Measurements from ENCODE around the gene EPB41L1.
A peak's percentile ranks its signal among the peaks of the same experiment; 100 is the strongest.

Gene EPB41L1

DNA sequence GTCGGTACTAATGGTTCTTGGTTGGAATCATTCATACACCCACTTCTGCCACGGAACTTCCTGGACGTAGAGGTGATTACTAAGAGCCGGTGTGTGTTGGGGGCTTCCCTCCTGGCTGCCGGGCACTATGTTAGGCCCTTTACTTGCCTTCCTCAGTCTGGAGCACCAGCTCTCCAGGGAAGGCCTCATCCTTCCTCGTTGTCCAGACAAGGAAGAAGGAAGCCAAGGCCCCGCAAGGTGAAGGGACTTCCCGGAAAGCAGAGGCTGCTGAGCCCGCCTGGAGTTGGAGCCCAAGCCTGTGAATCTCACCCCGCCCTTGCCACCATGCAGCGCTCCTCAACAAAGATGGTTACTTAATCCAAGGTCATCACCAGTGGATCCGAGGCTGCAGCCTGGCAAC lies 107.9 kb downstream of the EPB41L1 start:
- DNase-seq (ENCODE audit: low read depth), result no peak

DNA sequence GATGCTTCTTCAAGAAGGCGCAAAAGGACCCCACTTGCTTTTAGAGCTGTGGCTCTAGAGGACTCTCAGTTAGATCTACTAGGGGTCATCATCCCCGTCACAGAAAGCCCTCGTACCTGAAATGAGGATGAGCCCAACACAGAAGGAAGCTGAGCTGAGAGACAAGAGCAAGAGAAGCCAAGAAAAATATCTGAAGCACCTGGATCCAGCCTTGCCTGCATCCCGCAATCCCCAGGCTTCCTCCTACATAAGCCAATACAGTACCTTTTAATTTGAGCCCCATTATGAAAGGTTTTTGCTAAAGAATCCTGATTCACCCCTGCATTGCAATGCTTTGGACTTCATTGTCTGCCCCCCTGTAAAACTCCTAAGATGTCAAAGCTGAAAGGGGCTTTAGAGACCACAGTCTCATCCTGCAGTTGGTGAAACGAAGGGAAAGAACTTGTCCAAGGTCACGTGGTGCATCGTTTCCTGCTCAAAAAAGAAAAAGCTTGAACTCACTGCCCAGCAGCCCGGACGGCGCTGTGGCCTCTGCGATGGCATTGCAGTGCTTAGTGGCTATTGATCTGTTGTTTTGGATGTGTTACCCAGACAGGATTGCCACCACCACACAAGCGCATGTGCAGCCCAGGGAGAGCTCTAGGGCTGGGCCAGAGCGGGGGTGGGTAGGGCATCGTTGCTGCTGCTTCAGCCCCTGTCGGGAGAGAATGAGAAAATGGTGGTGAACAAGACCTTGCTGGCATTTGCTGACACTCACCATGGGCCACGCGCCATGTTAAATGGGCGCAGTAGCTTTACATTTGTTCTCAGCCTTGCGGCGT lies 110.1 kb downstream of the EPB41L1 start:
- DNase-seq (ENCODE audit: low read depth), result no peak

DNA sequence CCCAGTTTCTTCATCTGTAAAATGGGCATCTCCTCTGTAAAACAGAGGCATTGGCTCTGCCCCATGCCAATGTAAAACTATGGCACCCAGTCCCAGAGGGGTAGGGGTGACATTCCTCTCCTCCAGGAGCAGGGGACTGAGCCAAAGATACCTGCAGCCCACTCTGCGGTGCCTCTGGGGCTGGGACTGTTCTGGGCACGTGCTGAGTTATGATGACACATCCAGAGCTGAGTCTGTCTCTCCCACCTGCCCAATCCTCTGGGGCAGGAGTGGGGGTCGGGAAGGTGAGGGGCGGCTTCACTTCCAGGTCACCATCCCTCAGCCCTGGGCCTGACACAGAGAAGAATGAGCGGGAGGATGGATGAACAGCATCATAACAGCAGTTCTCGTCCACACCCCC lies 111.6 kb downstream of the EPB41L1 start:
- DNase-seq (ENCODE audit: low read depth), result no peak

DNA sequence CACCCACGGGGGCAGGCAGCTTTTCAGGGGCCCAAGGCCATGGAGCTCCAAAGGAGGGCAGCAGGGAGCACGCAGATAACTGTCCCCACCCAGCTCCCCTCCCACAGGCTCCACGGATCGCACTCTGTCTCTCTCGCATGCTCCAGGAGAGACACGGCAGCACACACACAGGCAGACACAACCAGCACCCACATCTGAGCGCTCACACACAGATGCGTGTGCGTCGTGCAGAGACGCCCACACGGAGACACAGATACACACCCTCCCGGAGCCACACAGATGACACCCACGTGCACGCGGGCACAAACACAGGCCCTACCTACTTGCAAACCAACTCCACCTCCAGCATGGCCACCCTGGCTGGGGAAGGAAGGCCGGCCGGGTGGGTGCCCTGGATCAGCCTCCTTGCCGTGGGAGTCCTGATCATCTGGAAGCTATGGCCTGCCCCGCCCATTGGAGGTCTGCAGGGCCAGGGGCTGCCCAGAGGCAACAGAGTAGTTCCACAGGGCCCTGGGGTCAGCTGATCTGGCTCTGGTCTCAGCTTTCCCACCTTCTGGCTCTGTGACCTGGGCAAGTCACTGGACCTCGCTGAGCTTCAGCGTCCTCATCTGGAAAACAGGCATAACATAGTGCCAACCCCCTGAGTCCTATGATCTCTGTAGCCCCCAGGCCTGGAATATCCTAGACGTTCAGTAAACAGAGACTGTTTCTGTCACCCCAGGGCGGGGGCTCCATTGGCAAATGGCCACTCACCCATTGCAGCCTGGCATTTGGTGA lies 113.3 kb downstream of the EPB41L1 start:
- DNase-seq (ENCODE audit: low read depth), result no peak

DNA sequence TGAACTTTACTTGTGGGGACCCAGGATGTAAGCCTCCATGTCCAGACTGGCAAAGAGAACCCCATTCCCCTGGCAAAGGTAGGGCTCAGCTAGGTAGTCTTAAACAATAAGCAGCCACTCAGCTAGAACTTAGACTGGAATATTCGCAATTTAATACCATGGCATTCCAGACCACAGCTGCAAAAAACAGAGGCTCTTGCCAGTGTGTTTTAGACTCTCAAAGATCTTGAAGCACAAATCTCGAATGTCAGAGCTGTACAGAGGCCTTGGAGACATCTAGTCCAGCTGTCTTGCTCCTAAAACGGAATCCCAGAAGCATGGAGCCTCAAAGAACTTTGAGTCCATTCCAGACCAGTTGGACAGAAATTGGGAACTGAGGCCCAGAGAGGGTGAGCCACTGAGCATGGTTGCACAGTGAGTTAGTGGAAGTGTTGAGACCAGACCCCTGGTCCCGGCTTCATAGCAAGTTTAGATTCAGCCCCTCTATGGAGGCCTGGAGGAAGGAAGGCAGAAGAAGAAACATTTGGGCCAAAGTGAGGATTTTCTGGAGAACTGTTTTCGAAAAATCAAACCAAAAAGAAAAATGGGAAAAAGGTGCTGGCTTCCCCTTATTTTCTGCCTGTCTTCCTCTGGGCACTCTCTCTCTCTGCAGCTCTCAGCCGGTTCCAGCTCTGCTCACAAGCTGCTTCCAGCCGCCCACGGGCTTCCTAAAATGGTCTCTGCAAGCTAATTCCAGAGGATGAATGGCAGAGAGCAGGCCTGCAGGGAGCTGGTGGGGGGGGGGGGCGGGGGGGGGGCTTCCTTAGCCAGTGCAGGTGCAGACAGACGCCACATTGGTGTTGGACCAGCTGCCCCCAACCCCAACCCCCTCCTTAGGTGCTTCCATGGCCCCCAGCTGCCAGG lies 114.2 kb downstream of the EPB41L1 start:
- no peak for DNase-seq (ENCODE audit: low read depth)

DNA sequence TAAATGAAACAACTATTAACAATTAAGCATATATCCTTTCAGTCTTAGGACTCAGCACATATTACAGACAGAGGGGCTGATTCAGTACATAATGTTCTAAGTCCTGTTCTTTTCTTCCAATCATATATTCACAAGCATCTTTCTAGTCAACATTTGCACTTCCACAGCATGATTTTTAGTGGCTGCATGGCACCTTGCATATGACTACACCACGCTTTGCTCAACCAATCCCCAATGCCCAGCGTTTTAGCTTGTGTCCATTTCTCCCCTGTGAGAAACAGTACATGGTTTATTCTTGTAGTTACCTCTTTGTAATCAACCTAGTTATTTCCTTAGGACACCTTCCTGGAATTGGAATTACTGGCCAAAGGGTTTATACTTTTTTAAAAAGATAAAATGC lies 115.0 kb downstream of the EPB41L1 start:
- DNase-seq (ENCODE audit: low read depth), result no peak

DNA sequence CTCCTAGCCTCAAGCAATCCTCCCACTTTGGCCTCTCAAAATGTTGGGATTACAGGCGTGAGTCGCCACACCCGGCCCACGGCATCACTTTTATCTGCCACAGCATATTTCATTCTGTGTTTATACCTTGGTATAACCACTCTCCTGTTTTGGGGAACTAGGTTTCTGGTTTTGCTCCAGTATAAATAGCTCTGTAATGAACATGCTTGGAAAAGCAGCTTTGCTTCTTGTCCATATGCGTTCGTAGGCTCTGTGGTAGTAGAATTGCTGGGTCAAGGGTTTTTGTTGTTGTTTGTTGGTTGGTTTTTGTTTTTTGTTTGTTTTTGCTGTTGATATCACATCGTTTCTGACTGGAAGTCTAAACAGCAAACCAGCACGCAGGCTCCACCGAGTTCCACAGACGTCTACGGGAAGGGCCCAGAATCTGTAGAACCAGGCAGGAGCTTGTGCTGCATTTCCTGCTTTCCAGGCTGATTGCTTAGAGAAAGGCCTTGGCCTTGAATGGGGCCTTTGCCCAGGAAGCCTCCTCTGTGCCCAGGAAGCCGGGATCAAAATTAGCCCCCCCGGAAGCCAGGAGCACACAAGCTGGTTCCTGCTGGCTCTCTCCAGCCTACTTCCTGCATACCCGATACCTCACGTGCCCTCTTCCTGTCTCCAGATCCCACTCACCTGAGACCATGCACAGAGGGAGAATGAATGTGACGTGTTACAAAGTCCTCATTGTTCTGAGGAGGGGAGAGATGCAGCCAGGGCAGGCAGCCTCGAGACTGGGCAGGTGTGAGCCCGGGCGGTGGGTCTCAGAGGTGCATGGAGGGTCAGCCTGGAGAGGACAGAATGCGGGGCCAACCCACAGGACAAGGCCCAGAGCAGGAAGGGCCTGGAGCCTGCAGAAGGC lies 116.5 kb downstream of the EPB41L1 start:
- no peak for DNase-seq (ENCODE audit: low read depth)

DNA sequence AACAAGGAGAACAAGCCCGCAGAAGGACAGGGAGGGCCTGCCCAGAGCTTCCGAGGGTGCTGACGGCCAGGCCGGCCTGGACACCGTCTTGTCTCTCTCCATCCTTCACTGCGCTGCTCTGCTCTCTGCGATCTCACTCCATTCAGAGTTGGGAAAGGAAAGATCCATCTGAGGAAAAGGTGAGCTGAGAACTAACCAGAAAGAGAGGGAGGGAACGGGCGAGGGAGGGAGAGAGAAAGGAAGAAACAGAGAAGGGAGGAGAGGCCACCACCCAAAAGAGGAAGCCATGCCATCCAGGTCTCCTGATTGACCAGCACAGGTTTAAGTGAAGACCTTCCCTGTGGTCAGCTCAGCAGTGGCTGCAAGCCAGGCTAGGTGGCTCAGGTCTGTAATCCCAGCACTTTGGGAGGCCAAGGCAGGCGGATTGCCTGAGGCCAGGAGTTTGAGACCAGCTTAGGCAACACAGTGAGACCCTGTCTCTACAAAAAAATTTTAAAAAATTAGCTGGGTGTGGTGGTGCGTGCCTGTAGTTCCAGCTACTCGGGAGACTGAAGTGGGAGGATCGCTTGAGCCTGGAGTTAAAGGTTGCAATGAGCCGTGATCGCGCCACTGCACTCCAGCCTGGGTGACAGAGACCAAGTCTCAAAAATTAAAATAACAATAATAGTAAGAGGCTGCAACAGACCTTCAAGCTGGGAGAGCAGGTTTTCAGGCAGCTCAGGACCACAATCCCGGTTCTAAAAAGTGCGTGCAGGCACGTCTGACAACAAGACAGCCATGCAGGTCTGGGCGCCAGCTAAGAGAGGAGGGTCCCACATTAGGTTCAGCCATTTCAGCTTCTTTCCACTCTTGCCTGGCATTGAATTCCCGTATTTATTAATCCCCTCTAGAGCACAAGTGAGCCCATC lies 117.4 kb downstream of the EPB41L1 start:
- no peak for DNase-seq (ENCODE audit: low read depth)

DNA sequence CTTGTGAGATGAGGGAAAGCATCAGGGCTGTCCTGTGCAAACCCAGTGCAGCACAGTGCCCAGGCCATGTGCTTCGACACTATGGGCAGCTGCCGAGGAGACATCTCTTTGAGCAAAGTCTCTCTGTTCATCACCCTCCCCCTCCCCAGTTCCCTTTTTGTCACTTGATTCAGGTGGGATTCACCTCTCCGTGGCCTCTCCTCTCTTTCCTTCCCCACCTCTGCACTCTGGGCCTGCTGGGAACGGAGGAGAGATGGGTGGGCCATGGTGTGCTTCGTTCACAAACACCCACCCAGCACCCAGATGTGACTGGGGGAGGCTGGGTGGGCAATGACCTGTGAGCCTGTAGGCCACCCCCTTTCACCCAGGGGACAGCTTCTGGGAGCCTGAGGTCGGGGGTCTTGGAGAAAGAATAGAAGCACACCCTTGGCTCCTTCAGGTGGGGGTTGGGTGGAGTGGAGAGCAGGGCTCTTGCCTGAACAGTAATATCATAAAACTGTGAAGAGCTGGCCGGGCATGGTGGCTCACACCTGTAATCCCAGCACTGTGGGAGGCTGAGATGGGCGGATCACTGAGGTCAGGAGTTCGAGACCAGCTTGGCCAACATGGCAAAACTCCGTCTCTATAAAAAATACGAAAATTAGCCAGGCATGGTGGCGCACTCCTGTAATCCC lies 118.1 kb downstream of the EPB41L1 start:
- DNase-seq (ENCODE audit: low read depth), result no peak

DNA sequence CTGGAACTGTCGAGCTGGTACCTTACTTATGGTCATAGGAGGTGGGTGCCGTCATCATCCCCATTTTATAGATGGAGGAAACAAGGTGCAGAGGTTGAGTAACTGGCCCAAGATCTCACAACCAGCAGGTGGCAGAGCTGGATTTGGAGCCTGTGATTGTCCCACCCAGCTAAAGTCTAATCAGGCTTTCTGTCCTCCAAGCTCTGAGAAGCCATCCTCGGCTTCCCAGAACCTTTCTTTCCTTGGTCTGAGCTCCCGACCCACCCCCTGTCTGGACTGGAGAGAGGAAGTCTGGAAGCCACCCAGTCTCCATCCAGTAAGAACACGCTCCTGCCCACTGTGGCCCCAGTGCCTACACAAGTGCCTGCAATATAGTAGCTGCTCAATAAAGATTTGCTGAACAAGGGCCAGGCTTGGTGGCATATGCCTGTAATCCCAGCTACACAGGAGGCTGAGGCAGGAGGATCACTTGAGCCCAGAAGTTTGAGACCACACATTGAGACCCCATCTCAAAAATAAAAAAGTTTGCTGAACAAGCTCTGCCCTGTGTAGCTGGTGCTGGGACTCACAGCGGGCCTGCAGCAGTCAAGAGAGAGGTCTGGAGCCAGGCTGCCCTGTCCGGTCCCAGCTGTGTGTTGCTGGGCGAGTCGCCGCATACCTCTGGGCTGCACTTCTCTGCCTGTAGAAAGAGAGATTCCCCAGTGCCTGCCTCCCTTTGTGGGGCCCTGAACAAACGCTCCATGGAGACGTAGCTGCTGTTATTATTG lies 119.1 kb downstream of the EPB41L1 start:
- peak; percentile 2 for DNase-seq (ENCODE audit: low read depth)

DNA sequence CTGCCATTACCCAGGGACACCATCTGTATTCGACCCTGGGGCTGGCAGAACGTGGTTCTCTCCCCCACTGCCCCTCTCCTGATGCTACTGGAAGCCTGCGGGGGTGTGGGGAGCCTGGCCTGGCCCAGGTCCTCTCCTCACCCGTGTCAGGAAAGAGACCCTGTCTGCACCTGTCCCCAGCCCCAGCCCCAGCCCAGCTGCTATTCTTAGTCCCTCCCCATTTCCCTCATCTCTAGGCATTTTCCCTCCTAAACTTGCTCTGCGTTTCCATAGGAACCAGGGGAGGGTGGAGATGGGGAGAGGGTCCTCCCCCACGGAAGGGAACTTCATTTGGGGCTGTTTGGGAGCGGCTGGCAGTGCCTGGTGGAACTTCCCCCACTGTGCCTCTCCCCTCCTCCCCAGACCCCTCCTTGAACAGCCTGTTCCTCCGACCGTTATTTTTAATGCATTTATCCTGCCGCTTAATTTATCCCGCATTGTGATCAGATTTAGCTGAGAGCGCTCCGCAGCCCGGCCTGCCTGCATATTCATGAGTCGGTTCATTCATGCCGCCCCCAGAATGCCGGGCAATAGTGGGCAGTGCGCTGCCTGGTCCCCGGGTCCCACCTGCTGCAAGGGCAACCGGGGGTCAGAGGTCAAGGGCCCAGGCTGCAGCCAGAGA lies 119.8 kb downstream of the EPB41L1 start:
- no peak for DNase-seq (ENCODE audit: low read depth)

DNA sequence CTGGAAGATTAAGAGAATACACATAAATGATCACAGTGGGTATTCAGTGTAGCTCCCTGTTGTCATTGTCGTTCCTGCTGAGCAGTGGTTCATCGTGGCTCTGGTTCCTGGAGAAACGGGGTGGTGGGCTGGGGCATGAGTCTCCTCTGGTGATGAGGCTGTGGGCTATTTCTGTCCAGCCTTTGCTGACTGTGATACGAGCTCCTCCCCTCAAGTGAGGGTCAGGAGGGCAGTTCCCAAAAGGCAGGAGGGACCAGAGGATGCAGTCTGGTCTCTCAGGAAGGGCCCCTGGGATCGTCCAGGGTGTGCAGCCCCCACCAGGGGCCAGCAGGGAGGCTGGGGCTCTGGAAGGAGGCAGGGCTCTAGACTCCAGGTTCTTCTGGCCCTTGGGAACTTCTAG lies 120.5 kb downstream of the EPB41L1 start:
- no peak for DNase-seq (ENCODE audit: low read depth)

DNA sequence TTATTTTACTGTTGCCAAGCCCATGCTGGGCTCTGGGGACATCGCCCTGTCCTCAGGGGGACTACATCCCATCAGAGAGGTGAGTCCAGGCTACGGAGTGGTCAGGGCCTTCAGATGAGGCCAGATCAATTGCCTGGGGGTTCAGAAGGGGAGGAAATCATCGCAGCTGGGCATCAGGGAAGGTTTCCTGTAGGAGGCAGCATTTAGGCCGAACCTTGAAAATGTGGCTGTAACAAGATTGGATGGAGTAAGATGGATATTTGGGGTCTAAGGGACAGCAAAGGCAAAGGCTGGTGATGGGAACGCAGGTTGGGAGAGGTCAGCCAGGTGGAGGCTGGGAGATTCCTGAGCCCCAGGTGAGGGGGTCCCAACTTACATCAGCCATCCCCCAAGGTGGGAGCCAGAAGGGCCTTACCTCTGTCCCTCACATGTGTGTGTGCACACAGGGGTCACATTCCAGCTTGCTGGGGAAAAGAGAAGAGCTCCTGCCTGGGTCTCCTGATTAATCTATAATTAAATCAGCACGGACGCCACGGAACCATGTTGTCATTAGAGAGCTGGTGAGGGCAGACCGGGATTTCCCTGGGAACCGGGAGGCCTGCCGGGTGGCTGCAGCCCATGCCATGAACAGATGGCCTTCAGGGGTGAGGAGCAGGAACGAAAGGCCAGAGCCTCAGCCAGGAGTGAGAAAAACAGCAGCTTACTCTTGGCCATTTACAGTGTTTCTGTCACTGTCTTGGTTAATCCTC lies 121.1 kb downstream of the EPB41L1 start:
- DNase-seq (ENCODE audit: low read depth), result no peak

DNA sequence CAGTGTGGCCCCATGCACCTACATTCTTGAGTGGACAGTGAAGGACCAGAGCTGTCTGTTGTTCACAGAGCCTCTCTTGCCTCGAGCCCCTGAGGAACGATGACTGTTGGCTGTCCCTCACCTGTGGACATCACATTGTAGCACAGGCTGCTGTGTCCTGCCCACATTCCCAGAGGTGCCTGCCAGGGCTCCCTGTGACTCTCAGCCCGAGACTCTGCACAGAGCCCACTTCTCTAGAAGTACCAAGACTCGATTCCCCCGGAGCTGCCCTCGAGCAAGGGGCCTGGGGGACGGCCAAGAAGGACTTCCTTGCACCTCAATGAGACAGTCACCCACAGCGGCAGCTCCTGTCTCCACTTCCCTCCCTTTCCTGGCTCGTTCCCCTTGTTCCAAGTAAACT lies 123.0 kb downstream of the EPB41L1 start:
- DNase-seq (ENCODE audit: low read depth), result no peak

DNA sequence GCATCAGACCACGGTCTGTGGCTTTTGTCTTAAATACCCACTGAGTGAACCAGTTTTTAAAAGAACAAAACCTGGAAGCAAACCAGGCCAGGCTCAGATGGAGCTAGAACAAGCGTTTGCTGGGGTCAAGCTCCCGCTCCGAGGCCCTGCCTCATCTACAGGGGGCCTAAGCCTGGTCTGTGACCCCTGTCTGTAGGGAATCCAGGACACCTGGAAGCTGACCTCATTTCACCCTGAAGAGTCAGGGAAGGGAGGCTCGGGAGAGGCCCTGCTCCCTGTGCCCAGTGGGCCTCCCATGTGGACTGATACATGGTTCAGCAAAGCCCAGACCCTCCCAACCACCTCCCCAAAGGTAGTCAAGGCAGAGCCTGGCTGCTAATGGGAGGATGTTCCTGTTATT lies 124.8 kb downstream of the EPB41L1 start:
- no peak for DNase-seq (ENCODE audit: low read depth)

DNA sequence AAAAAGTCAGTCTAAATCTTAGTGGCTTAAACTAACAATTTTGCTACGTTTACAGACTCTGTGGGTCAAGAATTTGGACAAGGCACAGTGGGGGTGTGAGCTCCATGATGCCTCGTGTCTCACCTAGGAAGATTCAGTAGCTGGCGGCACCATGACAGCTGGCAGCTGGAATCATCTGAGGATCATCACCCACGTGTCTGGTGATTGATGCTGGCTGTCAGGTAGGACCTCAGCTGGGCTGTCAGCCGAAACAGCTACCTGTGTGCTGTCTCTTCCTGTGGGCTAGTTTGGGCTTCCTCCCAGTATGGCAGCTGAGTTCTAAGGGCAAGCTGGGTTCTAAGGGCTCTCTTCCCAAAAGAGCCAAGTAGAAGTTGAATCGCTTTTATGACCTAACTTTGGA lies 125.2 kb downstream of the EPB41L1 start:
- DNase-seq (ENCODE audit: low read depth), result no peak

DNA sequence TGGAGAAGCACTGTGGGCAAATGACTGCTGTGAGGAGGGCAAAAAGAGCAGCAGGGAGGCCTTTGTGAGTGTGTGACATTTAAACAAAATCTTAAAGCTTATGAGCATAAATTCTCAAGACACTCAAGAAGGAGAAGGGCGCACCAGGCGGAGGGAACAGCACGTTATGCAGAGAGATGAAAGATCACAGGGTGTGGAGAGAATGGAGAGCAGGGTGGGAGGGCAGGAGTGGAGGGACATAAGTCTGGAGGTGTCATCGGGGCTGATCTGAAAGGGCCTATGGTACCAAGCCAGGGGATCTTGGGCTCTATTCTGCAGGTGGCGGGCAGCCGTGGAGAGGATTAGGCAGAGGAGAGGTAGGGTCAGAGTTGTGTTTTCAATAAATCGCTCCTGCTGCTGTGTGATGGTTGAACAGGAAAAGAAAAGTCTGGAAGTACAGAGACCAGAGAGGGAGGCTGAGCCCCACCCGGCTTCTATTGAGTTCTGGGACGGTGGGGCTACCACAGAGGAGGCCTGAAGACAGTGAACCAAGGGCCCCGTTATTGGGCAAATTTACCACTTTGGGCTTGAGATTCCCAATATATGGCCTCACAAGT lies 127.3 kb downstream of the EPB41L1 start:
- DNase-seq (ENCODE audit: low read depth), result no peak
